Stimulated activated CD8-positive, alpha-beta memory T cell treated with anti-CD3 and anti-CD28 coated beads, Interleukin-15, amount 100 ng/mL, for 4 hours (primary cell): ENCODE measurements around the gene NOS1AP.
"Not testable (repeated sequence)": the region's sequence is repeated elsewhere in the genome, so short reads cannot be mapped to it uniquely, and the experiment has no call there.

Source experiments
- DNase-seq, 2 donors: peaks; one replicate each; pipeline ENCODE4 v3.0.0-alpha.2; 2020; ENCODE audit warnings: low read depth in 2 of 2

NOS1AP gene

GRCh38 chr1:162169031-162169790 lies 99.7 kb downstream of the NOS1AP start:
- DNase-seq, result no peak

GRCh38 chr1:162171111-162171510 lies 101.6 kb downstream of the NOS1AP start:
- no peak for DNase-seq

GRCh38 chr1:162172311-162173102 lies 103.0 kb downstream of the NOS1AP start:
- no peak for DNase-seq

GRCh38 chr1:162173607-162174006 lies 104.1 kb downstream of the NOS1AP start:
- not testable (repeated sequence) for DNase-seq

GRCh38 chr1:162174027-162174426 lies 104.5 kb downstream of the NOS1AP start:
- DNase-seq, result not testable (repeated sequence)

- no peak for DNase-seq
These were observed 106.0 kb downstream of the NOS1AP start for GRCh38 chr1:162175379-162176081.

GRCh38 chr1:162177126-162177525 lies 107.6 kb downstream of the NOS1AP start:
- no peak for DNase-seq

- no peak for DNase-seq
These were observed 108.9 kb downstream of the NOS1AP start for GRCh38 chr1:162178432-162178831.

GRCh38 chr1:162179121-162179520 lies 109.6 kb downstream of the NOS1AP start:
- no peak for DNase-seq

- DNase-seq, result no peak
These were observed 111.3 kb downstream of the NOS1AP start for GRCh38 chr1:162180813-162181212.

GRCh38 chr1:162182090-162182489 lies 112.6 kb downstream of the NOS1AP start:
- DNase-seq, result no peak

GRCh38 chr1:162185314-162186025 lies 116.0 kb downstream of the NOS1AP start:
- DNase-seq, result no peak

- no peak for DNase-seq
These were observed 116.5 kb downstream of the NOS1AP start for GRCh38 chr1:162186026-162186374.

- no peak for DNase-seq
These were observed 116.9 kb downstream of the NOS1AP start for GRCh38 chr1:162186406-162186805.

- DNase-seq, result no peak
These were observed 118.3 kb downstream of the NOS1AP start for GRCh38 chr1:162187687-162188276.

- no peak for DNase-seq
These were observed 119.9 kb downstream of the NOS1AP start for GRCh38 chr1:162189345-162189744.

GRCh38 chr1:162191396-162192305 lies 122.2 kb downstream of the NOS1AP start:
- DNase-seq, result no peak

GRCh38 chr1:162192306-162192678 lies 122.8 kb downstream of the NOS1AP start:
- DNase-seq, result no peak

- DNase-seq, result no peak
These were observed 123.3 kb downstream of the NOS1AP start for GRCh38 chr1:162192763-162193162.

GRCh38 chr1:162193221-162193620 lies 123.7 kb downstream of the NOS1AP start:
- DNase-seq, result no peak
